Neural cell (in vitro differentiated cells): ENCODE data around the gene VKORC1.

Experiments
- MXI1 ChIP-seq: fragments of 450-650 bp; conservative IDR thresholded peaks from 2 replicates; pipeline ENCODE4 v1.6.1; 2014; ENCODE audit warnings: antibody characterized with exemption, mild to moderate bottlenecking; ENCODE audit not compliant: poor library complexity, severe bottlenecking
- TAF1 ChIP-seq: IDR thresholded peaks from 2 replicates; pipeline ENCODE4 v1.6.1; 2012; ENCODE audit warnings: low read depth
- TF ChIP-seq, protein P1 (sequence below): fragments of 450-650 bp; IDR thresholded peaks from 2 replicates; pipeline ENCODE4 v1.5.1; 2014; ENCODE audit warnings: antibody characterized with exemption, mild to moderate bottlenecking, moderate library complexity; ENCODE audit not compliant: poor library complexity, severe bottlenecking

DNA sequence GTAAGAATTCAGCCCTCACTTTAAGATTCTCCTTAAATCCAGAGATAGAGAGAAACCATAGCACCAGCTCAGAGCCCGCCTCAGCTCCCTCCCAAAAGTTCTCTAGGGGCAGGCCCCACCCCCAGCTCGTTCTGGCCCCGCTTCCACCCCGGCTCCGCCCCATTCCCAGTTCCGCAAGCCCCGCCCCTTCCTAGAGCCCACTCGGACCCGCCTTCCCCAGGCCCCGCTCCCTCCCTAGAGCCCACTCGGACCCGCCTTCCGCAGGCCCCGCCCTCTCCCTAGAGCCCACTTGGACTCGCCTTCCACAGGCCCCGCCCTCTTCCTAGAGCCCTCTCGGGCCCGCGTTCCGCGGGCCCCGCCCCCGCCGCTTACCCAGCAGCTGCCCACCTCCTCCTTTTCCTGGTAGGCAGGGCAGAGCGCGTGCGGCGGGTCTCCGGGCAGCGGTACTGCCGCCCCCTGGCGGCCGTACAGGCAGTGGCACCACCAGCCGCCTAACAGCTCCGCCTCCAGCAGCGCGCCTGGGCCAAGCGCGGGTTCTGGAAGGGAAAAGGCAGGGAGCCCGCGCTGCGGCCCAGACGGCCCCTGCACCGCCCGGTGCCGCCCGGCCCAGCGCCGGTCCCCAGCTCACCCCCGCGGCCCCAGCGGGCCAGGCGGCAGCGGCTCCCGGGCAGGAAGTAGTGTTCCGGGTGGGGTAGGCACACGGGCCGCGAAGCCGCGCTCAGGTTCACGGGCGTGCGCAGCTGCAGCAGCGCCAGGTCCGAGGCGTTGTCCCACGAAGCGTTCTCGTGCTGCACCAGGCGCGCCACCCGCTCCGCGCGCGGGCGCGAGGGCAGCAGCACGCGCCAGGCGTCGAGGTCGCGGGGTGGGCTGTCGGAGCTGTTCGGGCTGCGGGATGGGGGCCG is 47.8 kb upstream of the VKORC1 start:
- no peak for TF ChIP-seq TAF1
- peak; percentile 50 for TF ChIP-seq MXI1
- TF ChIP-seq, protein P1, sequence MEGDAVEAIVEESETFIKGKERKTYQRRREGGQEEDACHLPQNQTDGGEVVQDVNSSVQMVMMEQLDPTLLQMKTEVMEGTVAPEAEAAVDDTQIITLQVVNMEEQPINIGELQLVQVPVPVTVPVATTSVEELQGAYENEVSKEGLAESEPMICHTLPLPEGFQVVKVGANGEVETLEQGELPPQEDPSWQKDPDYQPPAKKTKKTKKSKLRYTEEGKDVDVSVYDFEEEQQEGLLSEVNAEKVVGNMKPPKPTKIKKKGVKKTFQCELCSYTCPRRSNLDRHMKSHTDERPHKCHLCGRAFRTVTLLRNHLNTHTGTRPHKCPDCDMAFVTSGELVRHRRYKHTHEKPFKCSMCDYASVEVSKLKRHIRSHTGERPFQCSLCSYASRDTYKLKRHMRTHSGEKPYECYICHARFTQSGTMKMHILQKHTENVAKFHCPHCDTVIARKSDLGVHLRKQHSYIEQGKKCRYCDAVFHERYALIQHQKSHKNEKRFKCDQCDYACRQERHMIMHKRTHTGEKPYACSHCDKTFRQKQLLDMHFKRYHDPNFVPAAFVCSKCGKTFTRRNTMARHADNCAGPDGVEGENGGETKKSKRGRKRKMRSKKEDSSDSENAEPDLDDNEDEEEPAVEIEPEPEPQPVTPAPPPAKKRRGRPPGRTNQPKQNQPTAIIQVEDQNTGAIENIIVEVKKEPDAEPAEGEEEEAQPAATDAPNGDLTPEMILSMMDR = peak; percentile 97
